WTC11 (cell line): ENCODE results near the gene ITPK1. TPM values are rescaled to one million over a fixed set of nuclear protein-coding genes. Genes with fewer than 3 reads are reported as not detected.

Experiments
- ATAC-seq: fragments of 200-7000 bp; cut with Tn5 transposase; 2 replicates; pipeline ENCODE4 v1.10.0; 2021; ENCODE audit warnings: mild to moderate bottlenecking, moderate library complexity
- CTCF ChIA-PET: fragments of 300-600 bp; sonication (Branson Sonifier 250); formaldehyde crosslinking; loops from one replicate; lab custom pipeline; 2021; ENCODE audit warnings: antibody characterized with exemption; lab: Charles Lee
- POLR2A ChIA-PET: fragments of 350-600 bp; sonication (Branson Sonifier 250); formaldehyde crosslinking; loops from one replicate; lab custom pipeline; 2021; ENCODE audit warnings: antibody characterized with exemption; lab: Charles Lee
- DNase-seq: peaks from one replicate; pipeline ENCODE4 v3.0.0; 2021; ENCODE audit warnings: low spot score
- H3K27ac Mint-ChIP-seq: 2 replicates; pipeline ENCODE4 v1.8.0; 2021; ENCODE audit warnings: mixed read lengths
- H3K27me3 Mint-ChIP-seq: 2 replicates; pipeline ENCODE4 v1.8.0; 2021; ENCODE audit warnings: low read depth, mild to moderate bottlenecking, moderate library complexity, mixed read lengths
- H3K36me3 Mint-ChIP-seq: 2 replicates; pipeline ENCODE4 v1.8.0; 2021; ENCODE audit warnings: mixed read lengths
- H3K4me1 Mint-ChIP-seq: 2 replicates; pipeline ENCODE4 v1.8.0; 2022; ENCODE audit warnings: mixed read lengths
- H3K4me3 Mint-ChIP-seq: 2 replicates; pipeline ENCODE4 v1.8.0; 2021; ENCODE audit warnings: mild to moderate bottlenecking, moderate library complexity, mixed read lengths
- H3K9me3 Mint-ChIP-seq: 2 replicates; pipeline ENCODE4 v1.8.0; 2021; ENCODE audit warnings: mixed read lengths
- CREB1 ChIP-seq: sonication (generic); formaldehyde crosslinking; IDR thresholded peaks from 2 replicates; pipeline ENCODE4 v1.8.0; 2023; ENCODE audit warnings: mild to moderate bottlenecking, missing genetic modification reagents
- GTF2I ChIP-seq: fragments of 250-450 bp; sonication (Bioruptor Pico); conservative IDR thresholded peaks from 2 replicates; pipeline ENCODE4 v1.4.0; 2021; ENCODE audit warnings: mild to moderate bottlenecking
- JAZF1 ChIP-seq: fragments of 250-450 bp; sonication (Bioruptor Pico); IDR thresholded peaks from 2 replicates; pipeline ENCODE4 v1.9.0; 2021; ENCODE audit warnings: moderate library complexity, mild to moderate bottlenecking, inconsistent platforms
- MYBL2 ChIP-seq: sonication (generic); formaldehyde crosslinking; IDR thresholded peaks from 2 replicates; pipeline ENCODE4 v1.8.1; 2023; ENCODE audit warnings: mild to moderate bottlenecking, moderate library complexity, missing genetic modification reagents
- NFE2L1 ChIP-seq: sonication (generic); formaldehyde crosslinking; IDR thresholded peaks from 2 replicates; pipeline ENCODE4 v1.8.1; 2023; ENCODE audit warnings: missing genetic modification reagents
- NR2C2 ChIP-seq: sonication (generic); formaldehyde crosslinking; IDR thresholded peaks from 2 replicates; pipeline ENCODE4 v1.8.0; 2022; ENCODE audit warnings: mild to moderate bottlenecking, missing genetic modification reagents
- PRRX2 ChIP-seq: fragments of 250-450 bp; sonication (Bioruptor Pico); IDR thresholded peaks from 2 replicates; pipeline ENCODE4 v1.8.0; 2021; ENCODE audit warnings: mild to moderate bottlenecking
- RORB ChIP-seq: fragments of 250-450 bp; sonication (Bioruptor Pico); IDR thresholded peaks from 2 replicates; pipeline ENCODE4 v1.9.0; 2021; ENCODE audit warnings: mild to moderate bottlenecking
- SP1 ChIP-seq: sonication (generic); formaldehyde crosslinking; conservative IDR thresholded peaks from 2 replicates; pipeline ENCODE4 v1.8.1; 2022; ENCODE audit warnings: missing genetic modification reagents
- TCF7 ChIP-seq: sonication (generic); formaldehyde crosslinking; IDR thresholded peaks from 2 replicates; pipeline ENCODE4 v1.8.0; 2022; ENCODE audit warnings: mild to moderate bottlenecking, low read depth, missing genetic modification reagents, moderate library complexity
- TEAD4 ChIP-seq: sonication (generic); formaldehyde crosslinking; IDR thresholded peaks from 2 replicates; pipeline ENCODE4 v1.8.0; 2022; ENCODE audit warnings: mild to moderate bottlenecking, missing genetic modification reagents
- ZBTB21 ChIP-seq: sonication (generic); formaldehyde crosslinking; IDR thresholded peaks from 2 replicates; pipeline ENCODE4 v1.8.1; 2023; ENCODE audit warnings: mild to moderate bottlenecking, missing genetic modification reagents, borderline replicate concordance
- ZNF219 ChIP-seq: sonication (generic); formaldehyde crosslinking; IDR thresholded peaks from 2 replicates; pipeline ENCODE4 v1.8.0; 2023; ENCODE audit warnings: missing genetic modification reagents, mild to moderate bottlenecking, borderline replicate concordance
- ZNF232 ChIP-seq: sonication (generic); formaldehyde crosslinking; IDR thresholded peaks from 2 replicates; pipeline ENCODE4 v1.8.0; 2022; ENCODE audit warnings: mild to moderate bottlenecking, missing genetic modification reagents
- ZNF671 ChIP-seq: fragments of 250-450 bp; sonication (Bioruptor Pico); IDR thresholded peaks from 2 replicates; pipeline ENCODE4 v1.8.0; 2021; ENCODE audit warnings: mild to moderate bottlenecking
- total RNA-seq: library from RNA; stranded (reverse); gene quantifications from 3 replicates; pipeline ENCODE4 v1.2.3, GENCODE V29; 2021
- TF ChIP-seq, protein P1 (sequence below): sonication (generic); formaldehyde crosslinking; IDR thresholded peaks from 2 replicates; pipeline ENCODE4 v1.8.1; 2022; ENCODE audit warnings: mild to moderate bottlenecking, moderate library complexity, missing genetic modification reagents
- TF ChIP-seq, protein P2 (sequence below): fragments of 250-450 bp; sonication (Bioruptor Pico); IDR thresholded peaks from 2 replicates; pipeline ENCODE4 v1.9.0; 2021; ENCODE audit warnings: moderate library complexity, mild to moderate bottlenecking, inconsistent platforms, borderline replicate concordance
- TF ChIP-seq, protein P3 (sequence below): fragments of 200-600 bp; IDR thresholded peaks from 2 replicates; pipeline ENCODE4 v1.8.0; 2022; ENCODE audit warnings: antibody characterized with exemption
- TF ChIP-seq, protein P4 (sequence below): sonication (generic); formaldehyde crosslinking; IDR thresholded peaks from 2 replicates; pipeline ENCODE4 v1.8.1; 2022; ENCODE audit warnings: mild to moderate bottlenecking, missing genetic modification reagents, moderate library complexity, borderline replicate concordance
- TF ChIP-seq, protein P5 (sequence below): sonication (generic); formaldehyde crosslinking; IDR thresholded peaks from 2 replicates; pipeline ENCODE4 v1.8.1; 2022; ENCODE audit warnings: low read depth, mild to moderate bottlenecking, moderate library complexity, missing genetic modification reagents, borderline replicate concordance

The ITPK1 gene
- total RNA-seq, 1 experiment from 2014 or later, result 144 TPM

DNA sequence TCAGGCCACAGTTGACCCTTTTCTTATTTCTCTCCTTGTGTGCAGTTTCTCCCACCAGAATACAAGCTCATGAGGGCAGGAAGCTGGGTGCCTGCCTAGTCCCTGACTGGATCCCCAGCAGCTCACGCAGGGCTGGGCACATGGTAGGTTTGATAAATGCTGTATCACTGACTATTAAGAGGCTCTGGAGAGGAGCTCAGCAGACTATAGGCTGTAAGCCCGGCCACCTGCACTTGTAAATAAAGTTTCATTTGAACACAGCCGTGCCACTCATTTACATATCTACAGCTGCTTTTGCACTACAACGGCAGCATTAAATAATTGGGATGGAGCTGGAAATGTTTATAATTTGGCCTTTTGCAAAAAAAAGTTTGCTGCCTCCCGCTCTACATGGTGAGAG is 160.8 kb downstream of the ITPK1 start (continued):
- TF ChIP-seq ZNF219 (CRISPR knock-in tag) (no peak), SP1 (CRISPR knock-in tag) (no peak), GTF2I (CRISPR knock-in tag) (no peak), RORB (CRISPR knock-in tag) (no peak), TEAD4 (CRISPR knock-in tag) (no peak)

DNA sequence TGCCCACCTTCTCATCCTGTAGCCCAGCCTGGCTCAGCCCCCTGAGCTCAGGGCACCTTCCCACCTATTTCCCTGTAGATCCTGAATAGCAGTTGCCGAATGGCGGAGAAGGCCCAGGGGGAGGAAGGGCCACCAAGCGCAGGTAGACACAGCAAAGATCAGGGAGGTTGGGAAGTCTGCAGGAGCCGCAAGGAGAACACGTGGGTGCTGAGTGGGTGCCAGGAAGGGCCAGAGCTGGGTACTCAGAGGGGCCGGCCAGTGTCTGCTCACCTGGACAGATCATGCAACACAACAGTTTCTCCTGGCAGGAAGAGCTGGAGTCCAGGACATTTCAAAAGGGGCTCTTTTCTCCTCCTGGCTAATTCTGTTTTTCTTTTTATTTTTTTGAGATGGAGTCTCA is 162.2 kb downstream of the ITPK1 start:
- Mint-ChIP-seq H3K27me3 (no peaks in the 10 kb centered on the region), H3K4me1 (peaks cover 11% of the 10 kb centered on the region), H3K4me3 (no peak overlapping the region), H3K9me3 (no peaks in the 10 kb centered on the region), H3K27ac (no peak overlapping the region), H3K36me3 (peaks cover 25% of the 10 kb centered on the region)
- no peak for TF ChIP-seq ZNF671 (CRISPR knock-in tag)
- TF ChIP-seq, protein P1, sequence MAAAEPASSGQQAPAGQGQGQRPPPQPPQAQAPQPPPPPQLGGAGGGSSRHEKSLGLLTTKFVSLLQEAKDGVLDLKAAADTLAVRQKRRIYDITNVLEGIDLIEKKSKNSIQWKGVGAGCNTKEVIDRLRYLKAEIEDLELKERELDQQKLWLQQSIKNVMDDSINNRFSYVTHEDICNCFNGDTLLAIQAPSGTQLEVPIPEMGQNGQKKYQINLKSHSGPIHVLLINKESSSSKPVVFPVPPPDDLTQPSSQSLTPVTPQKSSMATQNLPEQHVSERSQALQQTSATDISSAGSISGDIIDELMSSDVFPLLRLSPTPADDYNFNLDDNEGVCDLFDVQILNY (CRISPR knock-in tag), result no peak
- TF ChIP-seq CREB1 (CRISPR knock-in tag), result no peak
- TF ChIP-seq ZBTB21 (CRISPR knock-in tag), result no peak
- TF ChIP-seq, protein P2, sequence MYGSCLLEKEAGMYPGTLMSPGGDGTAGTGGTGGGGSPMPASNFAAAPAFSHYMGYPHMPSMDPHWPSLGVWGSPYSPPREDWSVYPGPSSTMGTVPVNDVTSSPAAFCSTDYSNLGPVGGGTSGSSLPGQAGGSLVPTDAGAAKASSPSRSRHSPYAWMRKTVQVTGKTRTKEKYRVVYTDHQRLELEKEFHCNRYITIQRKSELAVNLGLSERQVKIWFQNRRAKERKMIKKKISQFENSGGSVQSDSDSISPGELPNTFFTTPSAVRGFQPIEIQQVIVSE (CRISPR knock-in tag), result no peak
- TF ChIP-seq, protein P3, sequence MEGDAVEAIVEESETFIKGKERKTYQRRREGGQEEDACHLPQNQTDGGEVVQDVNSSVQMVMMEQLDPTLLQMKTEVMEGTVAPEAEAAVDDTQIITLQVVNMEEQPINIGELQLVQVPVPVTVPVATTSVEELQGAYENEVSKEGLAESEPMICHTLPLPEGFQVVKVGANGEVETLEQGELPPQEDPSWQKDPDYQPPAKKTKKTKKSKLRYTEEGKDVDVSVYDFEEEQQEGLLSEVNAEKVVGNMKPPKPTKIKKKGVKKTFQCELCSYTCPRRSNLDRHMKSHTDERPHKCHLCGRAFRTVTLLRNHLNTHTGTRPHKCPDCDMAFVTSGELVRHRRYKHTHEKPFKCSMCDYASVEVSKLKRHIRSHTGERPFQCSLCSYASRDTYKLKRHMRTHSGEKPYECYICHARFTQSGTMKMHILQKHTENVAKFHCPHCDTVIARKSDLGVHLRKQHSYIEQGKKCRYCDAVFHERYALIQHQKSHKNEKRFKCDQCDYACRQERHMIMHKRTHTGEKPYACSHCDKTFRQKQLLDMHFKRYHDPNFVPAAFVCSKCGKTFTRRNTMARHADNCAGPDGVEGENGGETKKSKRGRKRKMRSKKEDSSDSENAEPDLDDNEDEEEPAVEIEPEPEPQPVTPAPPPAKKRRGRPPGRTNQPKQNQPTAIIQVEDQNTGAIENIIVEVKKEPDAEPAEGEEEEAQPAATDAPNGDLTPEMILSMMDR, result no peak
- TF ChIP-seq TCF7 (CRISPR knock-in tag), result no peak
- TF ChIP-seq JAZF1, result no peak
- no peak for TF ChIP-seq NR2C2 (CRISPR knock-in tag)
- no peak for TF ChIP-seq MYBL2 (CRISPR knock-in tag)
- TF ChIP-seq PRRX2 (CRISPR knock-in tag), result no peak
- no peak for TF ChIP-seq ZNF232
- no peak for TF ChIP-seq NFE2L1 (CRISPR knock-in tag)
- TF ChIP-seq, protein P4, sequence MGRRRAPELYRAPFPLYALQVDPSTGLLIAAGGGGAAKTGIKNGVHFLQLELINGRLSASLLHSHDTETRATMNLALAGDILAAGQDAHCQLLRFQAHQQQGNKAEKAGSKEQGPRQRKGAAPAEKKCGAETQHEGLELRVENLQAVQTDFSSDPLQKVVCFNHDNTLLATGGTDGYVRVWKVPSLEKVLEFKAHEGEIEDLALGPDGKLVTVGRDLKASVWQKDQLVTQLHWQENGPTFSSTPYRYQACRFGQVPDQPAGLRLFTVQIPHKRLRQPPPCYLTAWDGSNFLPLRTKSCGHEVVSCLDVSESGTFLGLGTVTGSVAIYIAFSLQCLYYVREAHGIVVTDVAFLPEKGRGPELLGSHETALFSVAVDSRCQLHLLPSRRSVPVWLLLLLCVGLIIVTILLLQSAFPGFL (CRISPR knock-in tag), result no peak
- DNase-seq, result no peak
- ChIA-PET CTCF (interaction anchor here (0.5 to 3.2 kb wide), 4 partner anchors 16 to 186 kb away, joined by 3 to 33 read pairs (median 9); no protein-coding TSS in a partner anchor), POLR2A (no interaction called here)
- ATAC-seq, result no peak

DNA sequence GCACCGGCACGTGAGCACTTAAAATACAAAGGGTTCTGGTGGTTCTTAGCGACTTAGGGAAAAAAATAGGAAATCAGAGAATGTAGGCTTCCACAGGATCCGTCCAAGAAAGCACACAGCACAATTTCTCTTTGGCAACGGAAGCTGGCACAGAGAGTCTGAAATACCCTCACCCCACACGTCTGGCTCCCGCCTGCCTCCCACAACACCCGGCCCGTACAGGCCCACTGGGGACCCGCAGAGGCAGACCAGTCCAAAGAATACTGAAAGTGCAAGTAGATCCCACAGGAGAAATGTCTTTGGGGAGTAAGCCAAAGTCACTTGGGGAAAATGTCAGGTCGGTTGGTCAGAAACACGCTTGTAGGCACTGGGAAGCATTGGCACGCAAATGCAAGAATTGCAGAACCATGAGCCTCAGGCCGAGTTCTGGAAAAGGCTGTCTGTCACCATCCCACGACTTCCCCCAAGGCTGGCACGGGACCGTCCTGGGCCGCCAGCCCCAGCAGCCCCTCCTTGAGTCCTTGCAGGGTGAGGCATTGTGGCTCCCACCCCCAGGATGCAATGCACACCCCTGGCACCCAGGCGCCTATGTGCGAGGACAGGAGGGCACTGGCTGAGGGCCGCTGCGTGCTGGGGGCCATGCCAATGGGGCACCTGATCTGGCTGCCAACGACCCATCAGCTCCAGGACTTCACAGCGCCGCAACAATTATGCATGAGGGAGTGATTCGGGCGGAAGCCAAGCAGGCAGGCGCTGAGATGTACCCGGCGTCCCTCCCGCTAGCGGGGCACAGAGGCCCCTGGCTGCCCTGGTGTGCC is 163.0 kb downstream of the ITPK1 start:
- Mint-ChIP-seq H3K4me3 (no peak overlapping the region), H3K27me3 (no peaks in the 10 kb centered on the region), H3K9me3 (no peaks in the 10 kb centered on the region), H3K27ac (peak overlapping the region; percentile 39; the same call in 1 of the 2 replicates), H3K36me3 (peaks cover 21% of the 10 kb centered on the region), H3K4me1 (peaks cover 11% of the 10 kb centered on the region)
- ChIA-PET POLR2A (no interaction called here), CTCF (interaction anchor here (0.5 to 3.2 kb wide), 57 partner anchors 9 to 1150 kb away, joined by 3 to 37 read pairs (median 4); partner anchors contain the start of genes GON7, LYSET, MOAP1 and UBR7)
- DNase-seq (no peak), ATAC-seq (no peak)
- TF ChIP-seq JAZF1, result no peak
- TF ChIP-seq, protein P5, sequence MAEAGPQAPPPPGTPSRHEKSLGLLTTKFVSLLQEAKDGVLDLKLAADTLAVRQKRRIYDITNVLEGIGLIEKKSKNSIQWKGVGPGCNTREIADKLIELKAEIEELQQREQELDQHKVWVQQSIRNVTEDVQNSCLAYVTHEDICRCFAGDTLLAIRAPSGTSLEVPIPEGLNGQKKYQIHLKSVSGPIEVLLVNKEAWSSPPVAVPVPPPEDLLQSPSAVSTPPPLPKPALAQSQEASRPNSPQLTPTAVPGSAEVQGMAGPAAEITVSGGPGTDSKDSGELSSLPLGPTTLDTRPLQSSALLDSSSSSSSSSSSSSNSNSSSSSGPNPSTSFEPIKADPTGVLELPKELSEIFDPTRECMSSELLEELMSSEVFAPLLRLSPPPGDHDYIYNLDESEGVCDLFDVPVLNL (CRISPR knock-in tag), result no peak
